ENCODE measurements around the gene ALK. TPM values are rescaled to one million over a fixed set of nuclear protein-coding genes. Genes with fewer than 3 reads are reported as not detected.

The ALK gene
- total RNA-seq, 1 donor from 2014 or later = under 0.01 TPM

DNA sequence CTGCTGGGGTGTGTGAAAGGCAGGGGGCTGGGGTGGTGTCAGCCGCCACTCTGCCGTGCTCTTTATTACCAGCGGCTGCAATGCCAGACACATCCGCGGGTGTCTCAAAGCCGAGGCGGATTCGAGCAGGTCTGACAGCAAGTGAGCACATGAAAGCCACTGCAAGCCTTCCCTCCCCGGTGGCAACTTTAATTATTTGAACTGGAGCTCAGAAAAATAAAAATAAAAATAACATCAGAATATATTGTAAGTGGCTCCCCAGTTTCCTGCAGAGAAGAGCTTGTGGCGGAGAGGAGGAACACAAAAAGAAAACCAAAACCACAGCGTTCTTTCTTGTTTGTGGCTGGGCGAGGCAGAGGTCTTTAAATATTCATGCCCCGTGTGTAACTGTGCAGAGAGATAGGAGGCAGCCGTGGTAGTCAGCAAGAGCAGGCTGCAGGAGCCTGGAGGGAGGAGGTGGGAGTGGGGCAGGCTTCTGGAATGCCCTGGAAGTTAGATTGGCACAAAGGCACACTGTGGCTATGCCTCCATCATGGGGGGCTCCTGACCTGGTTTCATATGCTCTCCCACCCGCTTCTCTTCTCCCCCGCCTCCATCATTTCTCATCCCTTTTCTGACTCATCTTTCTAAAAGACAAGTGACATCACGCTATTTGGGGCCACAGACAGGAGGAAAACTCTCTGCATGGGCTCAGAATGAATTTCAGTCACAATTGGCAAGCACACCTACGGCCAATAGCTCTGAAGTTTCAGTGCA lies 606.4 kb downstream of the ALK start:
- TF ChIP-seq, protein P1, sequence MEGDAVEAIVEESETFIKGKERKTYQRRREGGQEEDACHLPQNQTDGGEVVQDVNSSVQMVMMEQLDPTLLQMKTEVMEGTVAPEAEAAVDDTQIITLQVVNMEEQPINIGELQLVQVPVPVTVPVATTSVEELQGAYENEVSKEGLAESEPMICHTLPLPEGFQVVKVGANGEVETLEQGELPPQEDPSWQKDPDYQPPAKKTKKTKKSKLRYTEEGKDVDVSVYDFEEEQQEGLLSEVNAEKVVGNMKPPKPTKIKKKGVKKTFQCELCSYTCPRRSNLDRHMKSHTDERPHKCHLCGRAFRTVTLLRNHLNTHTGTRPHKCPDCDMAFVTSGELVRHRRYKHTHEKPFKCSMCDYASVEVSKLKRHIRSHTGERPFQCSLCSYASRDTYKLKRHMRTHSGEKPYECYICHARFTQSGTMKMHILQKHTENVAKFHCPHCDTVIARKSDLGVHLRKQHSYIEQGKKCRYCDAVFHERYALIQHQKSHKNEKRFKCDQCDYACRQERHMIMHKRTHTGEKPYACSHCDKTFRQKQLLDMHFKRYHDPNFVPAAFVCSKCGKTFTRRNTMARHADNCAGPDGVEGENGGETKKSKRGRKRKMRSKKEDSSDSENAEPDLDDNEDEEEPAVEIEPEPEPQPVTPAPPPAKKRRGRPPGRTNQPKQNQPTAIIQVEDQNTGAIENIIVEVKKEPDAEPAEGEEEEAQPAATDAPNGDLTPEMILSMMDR (conservative IDR thresholded peaks at IDR 0.05; ENCODE audit: low read depth, low read length) = peak; percentile 4
- no peak for DNase-seq (ENCODE audit: low read depth)
- H3K4me3 ChIP-seq (ENCODE audit: low read depth, low read length) = peak overlapping the region; percentile 22

DNA sequence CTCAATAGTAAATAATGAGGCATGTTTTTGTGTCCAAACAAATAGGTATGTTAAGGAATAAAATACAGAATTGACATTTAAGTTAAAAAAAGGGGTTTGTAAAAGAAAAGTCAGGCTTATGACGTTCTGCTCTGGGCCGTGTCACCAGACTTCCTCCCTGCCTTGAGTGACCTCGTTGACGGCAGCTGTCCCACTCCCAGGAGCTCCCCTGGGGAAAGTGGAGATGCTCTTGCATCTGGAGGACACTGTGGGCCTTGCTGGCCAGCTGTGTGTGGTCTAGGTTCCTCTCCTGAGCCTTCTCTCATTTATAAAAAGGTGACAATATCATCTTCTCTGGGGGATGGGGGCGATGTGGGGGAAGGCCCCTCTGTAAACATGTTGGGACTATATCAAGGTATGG lies 609.9 kb downstream of the ALK start:
- no peak overlapping the region for H3K4me3 ChIP-seq (ENCODE audit: low read depth, low read length)
- DNase-seq (ENCODE audit: low read depth) = no peak
- TF ChIP-seq, protein P1 (conservative IDR thresholded peaks at IDR 0.05; ENCODE audit: low read depth, low read length) = no peak

DNA sequence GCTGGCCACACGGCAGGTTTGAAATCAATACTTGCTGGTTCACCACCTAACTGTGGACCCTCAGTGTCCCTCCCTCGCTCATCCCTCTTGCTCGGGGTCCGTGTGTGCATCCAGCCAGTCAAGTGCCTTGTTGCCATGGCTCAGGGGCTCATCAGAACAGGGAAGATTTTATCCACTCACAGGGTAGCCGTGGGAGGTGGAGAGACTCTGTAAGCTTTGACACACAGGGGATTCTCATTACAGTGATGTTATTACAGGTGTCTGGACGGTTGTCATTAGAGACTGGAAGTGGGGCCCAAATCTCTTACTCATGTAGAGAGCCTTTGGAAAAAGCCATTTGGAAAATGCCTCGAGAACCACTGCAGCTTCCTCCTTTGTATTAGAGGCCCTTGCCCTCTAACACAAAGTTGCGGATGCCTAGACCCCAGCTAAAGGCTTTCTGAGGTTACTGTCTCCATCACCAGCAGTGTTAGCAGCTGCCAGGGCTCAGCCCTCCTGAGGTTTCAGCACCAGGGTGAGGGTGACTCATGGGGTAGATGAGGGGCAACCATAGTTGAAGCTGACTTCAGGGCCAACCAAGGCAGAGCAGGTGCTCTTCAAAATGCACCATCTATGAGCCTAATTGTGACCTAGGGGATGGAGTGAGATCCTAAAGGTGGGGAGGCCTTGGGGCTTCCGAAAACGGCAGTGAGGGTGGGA lies 610.6 kb downstream of the ALK start:
- TF ChIP-seq, protein P1 (conservative IDR thresholded peaks at IDR 0.05; ENCODE audit: low read depth, low read length) = no peak
- H3K4me3 ChIP-seq (ENCODE audit: low read depth, low read length) = no peak overlapping the region
- DNase-seq (ENCODE audit: low read depth) = no peak

DNA sequence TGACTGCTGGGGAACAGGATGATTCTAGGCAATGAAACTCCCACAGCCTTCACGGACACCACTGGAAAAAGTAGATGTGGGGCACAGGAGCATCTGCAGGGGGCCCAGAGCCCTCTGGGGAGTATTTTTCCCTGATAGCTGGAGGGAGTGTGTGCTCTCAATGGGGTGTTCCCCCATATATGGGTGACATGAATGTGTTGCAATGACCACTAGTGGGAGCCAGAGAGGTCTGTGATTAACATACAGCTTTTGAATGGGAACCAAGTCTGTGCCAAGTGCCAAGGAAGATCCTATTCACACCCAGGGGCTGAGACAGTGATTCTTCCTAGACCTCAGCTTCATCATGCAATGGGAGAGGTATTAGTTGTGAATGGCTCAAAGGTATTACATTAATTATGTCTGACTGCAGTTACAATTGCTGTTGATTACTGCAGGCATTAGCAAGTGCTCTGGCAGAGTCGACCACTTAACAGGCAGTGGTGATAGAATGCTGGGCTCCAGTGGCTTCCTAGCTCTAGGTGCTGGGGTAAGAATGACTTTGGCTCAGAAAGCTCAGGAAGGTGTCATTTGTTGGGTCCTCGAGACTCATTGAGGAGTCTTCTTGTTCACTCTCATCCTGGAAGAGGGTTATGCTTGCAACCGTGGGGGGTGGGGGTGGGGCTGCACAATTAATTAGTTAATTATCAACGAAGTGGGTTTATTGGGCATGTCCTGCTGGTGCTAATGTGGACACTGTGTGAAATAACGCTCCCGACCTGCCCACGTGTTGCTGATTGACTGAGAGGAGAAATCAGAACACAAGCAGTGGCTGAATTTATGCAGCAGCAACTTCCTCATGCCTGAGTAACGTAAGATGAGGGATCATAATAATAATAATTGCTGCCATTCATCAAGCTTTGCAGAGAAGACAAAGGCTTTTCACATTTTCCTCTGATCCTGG lies 612.0 kb downstream of the ALK start:
- TF ChIP-seq, protein P1 (conservative IDR thresholded peaks at IDR 0.05; ENCODE audit: low read depth, low read length) = peak; percentile 90
- no peak overlapping the region for H3K4me3 ChIP-seq (ENCODE audit: low read depth, low read length)
- peak; percentile 38 for DNase-seq (ENCODE audit: low read depth)

DNA sequence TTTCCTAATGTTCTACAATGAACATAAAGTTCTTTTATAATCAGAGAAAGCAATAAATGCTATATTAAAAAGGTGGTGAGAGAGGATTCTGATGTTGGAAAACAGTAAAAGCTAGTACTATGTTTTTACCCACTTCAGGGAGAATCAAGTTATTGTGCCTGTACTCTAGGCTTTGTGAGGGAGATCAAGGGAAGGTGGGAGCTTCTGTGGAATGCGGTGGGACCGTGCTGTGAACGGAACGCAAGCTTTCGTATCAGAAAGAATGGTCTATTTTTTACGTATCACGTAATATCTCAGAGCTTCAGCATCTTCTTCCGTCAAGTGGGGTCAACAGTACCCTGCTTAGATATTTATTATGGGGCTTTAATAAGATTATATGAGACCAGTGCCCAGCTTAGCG lies 613.0 kb downstream of the ALK start:
- no peak overlapping the region for H3K4me3 ChIP-seq (ENCODE audit: low read depth, low read length)
- DNase-seq (ENCODE audit: low read depth) = no peak

DNA sequence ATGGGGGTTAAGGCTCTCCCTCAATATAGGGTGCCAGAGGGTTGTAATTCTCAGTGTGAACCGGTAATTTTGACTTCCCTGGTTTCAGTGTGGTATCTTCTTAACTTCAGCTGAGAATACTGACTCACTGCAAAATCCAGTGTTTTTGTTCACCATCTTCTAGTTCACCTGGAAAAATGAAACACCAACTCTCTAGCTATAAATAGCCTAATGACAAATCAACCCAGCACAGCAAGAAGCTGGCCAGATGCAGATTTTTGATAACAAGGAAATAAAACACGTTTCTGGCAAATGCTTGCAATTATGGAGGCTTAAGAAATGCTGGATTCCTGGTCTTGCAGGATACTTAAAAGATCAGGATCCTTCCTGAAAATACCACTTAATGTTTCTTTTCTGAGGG lies 613.9 kb downstream of the ALK start:
- TF ChIP-seq, protein P1 (conservative IDR thresholded peaks at IDR 0.05; ENCODE audit: low read depth, low read length) = no peak
- no peak for DNase-seq (ENCODE audit: low read depth)

More for the DNA sequence above, 613.0 kb downstream of the ALK start:
- TF ChIP-seq, protein P1 (conservative IDR thresholded peaks at IDR 0.05; ENCODE audit: low read depth, low read length) = no peak

More for the DNA sequence above, 613.9 kb downstream of the ALK start:
- H3K4me3 ChIP-seq (ENCODE audit: low read depth, low read length) = no peak overlapping the region
